Stimulated activated CD8-positive, alpha-beta memory T cell treated with anti-CD3 and anti-CD28 coated beads, Interleukin-12 subunit alpha, Interleukin-12 subunit beta, amount 100 ng/mL, for 4 hours (primary cell): ENCODE results near the gene MPND.

Experiments used
- DNase-seq: peaks from one replicate; pipeline ENCODE4 v3.0.0-alpha.2; 2020; ENCODE audit warnings: low read depth

The MPND gene, protein sequence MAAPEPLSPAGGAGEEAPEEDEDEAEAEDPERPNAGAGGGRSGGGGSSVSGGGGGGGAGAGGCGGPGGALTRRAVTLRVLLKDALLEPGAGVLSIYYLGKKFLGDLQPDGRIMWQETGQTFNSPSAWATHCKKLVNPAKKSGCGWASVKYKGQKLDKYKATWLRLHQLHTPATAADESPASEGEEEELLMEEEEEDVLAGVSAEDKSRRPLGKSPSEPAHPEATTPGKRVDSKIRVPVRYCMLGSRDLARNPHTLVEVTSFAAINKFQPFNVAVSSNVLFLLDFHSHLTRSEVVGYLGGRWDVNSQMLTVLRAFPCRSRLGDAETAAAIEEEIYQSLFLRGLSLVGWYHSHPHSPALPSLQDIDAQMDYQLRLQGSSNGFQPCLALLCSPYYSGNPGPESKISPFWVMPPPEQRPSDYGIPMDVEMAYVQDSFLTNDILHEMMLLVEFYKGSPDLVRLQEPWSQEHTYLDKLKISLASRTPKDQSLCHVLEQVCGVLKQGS

DNA sequence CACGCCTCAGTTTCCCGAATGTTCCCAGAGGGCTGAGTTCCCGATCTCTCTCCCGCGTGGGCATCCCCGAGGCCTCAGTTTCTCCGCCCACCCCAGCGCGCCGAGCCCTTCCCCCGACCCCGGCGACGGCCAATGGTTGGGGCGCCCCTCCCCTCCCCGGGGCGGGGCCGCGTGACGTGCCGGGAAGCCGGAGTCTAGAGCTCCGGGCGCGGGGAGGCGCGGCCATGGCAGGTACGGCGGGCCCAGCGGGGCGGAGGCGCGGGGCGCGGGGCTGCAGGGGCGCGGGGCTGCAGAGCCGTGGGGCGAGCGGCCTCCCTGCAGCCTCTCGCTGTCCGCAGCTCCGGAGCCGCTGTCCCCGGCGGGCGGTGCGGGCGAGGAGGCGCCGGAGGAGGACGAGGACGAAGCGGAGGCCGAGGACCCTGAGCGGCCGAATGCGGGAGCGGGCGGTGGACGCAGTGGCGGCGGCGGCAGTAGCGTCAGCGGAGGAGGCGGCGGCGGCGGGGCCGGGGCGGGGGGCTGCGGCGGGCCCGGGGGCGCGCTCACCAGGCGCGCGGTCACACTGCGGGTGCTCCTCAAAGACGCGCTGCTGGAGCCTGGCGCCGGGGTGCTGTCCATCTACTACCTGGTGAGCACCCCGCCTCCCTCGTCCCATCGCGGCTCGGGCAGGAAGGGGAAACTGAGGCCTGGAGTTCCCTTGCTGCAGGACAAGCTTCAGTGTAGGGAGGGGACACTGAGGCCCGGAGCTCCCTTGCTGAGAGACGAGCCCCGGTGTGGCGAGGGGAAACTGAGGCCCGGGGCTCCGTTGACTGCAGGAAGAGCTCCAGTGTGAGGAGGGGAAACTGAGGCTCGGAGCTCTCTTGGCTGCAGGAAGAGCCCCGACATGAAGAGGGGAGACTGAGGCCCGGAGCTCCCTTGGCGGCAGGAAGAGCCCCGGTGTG lies at the start of gene MPND:
MPND (plus strand) TSS at position 193 of the 938 bp plus-strand sequence; CDS start at position 225, 32 bp downstream.
- peak; percentile 86 for DNase-seq

DNA sequence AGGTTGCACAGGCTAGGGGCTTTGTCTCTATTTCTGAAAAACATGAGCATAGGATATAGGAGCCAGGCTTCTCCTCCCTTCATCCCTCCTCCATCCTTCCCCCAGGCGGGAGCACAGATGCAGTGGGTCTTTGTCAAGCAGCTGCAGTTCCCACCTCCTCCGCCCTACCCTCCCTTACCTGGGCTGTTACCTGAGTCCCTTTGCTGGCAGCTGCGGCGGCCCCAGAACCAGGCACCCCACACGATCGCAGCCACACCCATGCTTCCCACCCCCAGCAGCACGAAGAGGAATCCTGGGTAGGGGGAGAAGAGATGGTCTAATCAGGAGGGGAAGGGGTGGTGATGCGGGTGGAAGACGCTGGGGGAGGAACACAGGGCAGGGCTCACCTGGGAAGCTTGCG lies 49.0 kb upstream of the MPND start:
- no peak for DNase-seq

DNA sequence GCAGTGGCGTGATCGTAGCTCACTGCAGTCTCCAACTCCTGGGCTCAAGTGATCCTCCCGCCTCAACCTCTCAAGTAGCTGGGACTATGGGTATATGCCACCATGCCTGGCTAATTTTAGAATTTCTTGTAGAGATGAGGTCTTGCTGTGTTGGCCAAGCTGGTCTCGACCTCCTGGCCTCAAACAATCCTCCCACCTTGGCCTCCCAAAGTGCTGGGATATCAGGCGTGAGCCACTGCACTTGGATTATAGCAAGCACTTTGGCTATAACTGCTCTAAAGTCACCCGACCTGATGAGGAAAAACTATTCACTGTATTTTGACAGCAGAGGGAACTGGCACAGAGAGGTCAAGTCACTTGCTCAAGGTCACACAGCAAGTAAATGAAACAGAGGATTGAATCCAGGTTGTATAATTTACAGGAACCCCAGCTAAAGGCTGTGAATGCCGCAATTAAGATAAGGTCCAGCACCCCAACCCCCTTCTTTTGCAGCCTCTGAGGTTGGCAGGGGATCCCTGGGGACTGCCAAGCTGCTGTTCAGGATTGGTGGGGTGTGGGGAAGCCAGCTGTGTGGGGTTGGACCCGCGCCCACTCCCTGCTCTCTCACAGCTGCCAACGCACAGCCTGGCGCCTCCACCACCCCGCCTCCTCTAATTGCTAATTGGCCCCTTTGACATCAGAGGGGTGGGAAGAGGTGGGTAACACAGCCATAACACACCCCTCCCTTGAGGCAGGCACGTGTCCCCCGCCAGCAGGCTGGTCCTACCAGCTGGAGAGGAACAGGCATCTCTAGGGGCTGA lies 47.2 kb upstream of the MPND start:
- DNase-seq, result no peak

DNA sequence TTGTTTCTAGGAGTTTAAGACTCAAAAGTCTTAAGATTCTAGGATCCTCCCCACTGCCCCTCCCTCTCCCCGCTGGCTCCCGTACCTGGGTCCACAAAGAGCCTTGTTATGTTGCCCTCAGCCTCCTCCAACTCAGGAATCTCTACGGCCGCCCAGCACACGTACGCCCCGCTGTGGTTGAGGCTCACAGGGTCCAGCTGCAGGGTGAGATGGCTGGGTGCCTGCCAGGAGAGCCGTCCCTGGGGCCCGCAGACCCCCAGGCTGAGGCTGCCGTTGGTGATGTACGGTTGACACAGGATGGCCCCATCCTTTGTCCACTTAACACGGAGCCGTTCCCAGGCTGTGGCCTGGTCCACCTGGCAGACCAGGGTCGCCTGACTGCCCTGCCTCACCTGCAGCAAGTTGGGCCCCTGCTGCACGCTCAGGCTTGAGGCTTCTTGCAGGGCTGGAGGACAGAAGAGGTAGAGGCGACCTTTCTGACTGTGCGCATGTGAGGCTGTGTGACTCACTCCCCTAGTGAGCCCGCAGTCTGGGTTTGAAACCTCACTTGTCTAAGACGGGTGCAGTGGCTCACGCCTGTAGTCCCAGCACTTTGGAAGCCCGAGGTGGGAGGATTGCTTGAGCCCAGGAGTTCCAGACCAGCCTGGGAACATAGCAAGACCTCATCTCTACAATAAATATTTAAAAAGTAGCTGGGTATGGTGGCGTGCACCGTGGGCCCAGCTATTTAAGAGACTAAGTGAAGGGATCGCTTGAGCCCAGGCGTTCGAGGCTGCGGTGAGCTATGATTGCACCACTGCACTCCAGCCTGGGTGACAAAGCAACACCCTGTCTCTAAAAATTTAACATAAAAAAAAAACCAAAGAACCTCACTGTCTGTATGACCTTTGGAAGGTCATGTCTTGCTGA lies 45.2 kb upstream of the MPND start:
- DNase-seq, result no peak

DNA sequence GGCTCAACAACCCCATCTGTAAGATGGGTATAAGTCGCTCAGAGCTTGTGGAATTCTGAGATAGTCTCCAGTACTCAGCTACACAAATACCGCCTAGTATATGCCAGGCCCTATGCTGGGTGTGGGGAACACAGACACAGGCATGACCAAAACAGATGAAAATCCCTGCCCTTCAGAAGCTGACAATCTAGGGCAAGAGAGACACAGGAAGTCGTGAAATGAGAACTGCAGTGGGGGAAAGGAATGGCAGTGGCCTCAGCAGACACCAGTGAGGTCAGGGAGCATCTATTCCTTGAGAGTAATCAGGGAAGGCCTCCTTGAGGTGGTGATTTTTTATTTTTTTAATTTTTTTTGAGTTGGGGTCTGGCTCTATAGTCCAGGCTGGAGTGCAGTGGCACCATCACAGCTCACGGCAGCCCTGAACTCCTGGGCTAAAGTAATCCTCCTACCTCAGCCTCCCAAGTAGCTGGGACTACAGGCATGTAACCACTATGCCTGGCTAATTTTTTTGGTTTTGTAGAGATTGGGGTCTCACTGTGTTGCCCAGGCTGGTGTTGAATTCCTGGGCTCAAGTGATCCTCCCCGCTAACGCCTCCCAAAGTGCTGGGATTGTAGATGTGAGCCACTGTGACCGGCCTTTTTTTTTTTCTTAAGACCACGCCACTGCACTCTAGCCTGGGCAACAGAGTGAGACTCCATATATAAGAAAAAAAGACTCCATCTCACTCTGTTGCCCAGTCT lies 44.4 kb upstream of the MPND start:
- no peak for DNase-seq

DNA sequence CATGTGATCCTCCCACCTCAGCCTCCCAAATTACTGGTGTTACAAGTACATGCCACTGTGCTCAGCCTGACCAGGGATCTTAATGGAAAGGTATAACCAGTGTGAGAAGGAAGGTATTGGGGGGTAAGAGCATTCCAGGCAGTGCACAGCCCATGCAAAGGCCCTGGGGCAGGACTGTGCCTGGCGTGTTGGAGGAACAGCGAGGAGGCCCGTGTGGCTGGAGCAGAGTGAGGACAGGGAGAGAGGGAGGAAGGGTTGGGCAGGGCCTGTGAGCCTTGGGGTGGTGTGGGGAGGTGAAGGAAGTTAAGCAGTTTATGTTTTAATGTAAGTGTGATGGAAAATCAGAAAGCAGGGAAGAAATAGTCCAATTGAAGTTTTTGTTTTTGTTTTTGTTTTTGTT lies 42.8 kb upstream of the MPND start:
- no peak for DNase-seq

DNA sequence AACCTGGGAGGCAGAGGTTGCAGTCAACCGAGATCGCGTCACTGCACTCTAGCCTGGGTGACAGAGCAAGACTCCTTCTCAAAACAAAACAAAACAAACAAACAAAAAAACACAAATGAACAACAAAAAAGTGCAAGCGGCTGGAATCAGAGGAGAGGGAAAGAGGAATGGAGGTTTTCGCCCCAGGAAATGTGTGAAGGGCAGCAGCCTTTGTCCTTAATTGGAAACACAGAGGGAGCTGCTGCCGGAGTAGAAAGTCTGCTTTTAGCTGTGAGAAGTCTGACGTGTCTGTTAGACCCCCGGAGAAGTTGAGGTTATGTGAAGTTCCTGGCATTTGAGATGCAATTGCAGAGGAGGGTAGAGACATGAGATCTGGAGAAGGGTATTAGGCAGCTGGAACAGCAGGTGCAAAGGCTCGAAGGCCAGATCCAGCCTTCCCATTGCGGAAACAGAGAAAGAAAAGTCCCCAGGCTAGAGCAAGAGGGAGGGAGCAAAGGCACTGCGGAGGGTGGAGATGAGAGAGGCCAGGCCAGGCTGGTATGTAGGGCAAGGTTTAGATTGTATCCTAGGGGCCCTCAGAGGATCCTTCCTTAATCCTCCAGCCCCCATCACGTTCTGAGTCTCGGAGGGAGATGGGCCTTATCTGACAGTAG lies 41.6 kb upstream of the MPND start:
- DNase-seq, result no peak

DNA sequence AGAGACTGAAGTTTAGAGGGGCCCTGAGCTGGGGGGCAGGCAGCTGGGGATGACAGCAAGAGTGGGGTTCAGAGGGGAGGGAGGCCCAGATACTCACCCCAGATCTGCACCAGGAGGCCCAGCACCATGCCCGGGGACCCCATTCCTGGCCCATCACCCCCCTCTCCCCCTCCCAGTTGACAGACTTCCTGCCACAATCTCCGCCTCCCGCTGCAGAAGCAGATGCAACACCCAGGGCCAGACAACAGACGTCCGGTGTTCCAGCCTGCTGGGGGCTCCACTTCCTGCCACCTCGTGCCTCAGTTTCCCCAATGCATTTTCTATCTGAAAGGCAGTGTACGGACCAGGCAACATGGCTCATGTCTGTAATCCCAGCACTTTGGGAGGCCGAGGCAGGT lies 41.1 kb upstream of the MPND start, which contains the start of gene TMIGD2:
TMIGD2 (minus strand) TSS at position 147 of the 398 bp plus-strand sequence; CDS start at position 143, 4 bp downstream.
- DNase-seq, result no peak

DNA sequence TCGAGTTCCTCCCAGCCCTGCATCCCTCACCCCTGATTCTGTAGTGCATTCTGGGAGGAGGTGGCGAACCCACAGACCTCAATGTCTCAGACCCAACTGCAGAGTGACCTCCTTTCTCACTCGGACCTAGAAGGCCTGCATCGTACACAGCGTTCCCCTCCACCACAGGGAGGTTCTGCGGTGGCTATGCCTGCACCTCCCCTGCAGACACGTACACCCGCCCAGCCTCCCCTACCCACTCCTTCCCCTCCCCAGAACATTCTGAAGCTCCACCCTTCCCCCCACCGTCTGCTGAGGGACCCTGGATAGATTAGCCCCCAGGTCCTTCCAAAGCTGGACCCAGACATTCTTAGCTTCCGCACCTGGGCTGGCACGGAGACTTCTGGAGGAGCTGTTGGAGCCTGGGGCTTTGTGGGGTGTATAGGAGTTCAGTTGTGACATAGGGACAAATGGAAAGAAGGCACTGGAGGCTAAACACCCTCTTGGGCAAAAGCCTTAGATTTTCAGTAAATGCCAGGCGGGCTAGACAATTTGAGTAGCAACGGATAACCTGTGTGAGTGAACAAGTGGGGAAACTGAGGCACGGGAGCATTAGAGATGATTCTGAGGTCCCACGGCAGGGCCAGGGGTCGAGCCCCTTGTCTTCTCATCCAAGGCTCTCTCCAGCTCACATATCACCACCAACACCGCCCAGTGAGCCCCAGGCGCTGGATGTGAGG lies 39.4 kb upstream of the MPND start:
- DNase-seq, result no peak

DNA sequence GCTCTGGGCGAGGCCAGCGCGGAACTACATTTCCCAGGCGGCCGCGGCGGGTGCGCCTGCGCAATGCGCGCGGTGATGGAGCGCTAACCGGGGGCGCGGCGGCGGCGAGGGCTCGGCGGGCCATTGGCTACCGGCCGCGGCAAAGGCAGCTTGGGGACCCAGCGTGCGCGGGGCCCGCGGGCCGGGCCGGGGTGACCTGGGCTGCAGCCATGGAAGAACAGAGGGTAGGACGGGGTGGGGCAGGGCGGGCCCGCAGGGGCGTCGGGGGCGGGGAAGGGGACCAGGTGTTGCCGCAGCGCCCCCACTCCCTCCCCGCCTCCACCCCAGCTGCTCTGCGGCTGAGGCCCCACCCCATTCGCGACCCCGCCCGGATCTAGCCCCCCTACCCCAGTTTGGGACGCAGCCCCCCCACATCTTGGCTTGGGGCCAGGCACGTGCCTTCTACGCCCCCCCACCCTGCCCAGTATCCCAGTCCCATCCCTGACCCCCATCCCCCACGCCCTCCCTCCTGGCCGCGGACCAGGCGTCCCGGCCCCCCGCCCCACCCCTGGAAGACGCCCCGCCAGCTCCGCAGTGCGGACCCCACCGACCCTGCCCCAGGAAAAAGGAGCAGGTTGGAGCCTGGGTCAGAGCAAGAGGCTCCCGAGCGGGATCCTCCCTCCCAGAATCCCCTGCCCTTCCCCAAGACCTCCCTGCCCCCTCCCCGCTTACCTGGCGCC lies 38.7 kb upstream of the MPND start, which contains the start of gene FSD1:
FSD1 (plus strand) TSS at position 61 of the 719 bp plus-strand sequence; CDS start at position 210, 149 bp downstream.
- peak; percentile 53 for DNase-seq

DNA sequence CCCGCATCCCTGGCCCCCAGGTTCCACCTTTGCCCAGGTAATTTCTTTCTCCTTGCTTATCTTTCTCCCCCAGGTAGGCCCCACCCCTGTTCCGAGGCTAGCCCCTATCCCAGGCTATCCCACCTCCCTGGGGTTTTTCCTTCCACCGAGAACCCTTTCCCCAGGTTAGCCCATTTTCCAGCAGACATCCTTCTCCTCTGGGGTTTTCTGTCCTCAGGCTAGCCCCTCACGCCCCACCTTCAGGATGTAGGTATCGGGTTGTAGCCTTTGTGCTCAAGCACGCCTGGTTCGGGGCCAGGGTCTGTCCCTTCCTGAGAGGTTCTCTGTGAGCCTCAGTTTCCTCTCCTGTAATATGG lies 38.1 kb upstream of the MPND start:
- no peak for DNase-seq

DNA sequence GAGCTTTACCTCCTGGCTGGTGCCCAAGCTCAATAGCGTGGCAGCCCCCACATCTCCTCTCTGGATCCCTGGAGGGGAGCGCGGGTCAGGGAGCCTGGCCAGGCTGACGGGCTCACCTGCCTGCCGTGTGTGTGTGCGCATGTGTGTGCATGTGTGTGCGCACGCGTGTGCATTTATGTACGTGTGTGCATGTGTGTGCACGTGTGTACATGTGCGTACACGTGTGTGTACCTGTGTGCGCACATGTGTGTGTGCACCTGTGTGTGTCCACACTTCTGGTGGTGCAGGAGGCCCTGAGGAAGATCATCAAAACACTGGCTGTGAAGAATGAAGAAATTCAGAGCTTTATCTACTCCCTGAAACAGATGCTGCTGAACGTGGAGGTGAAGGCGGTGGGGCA lies 37.7 kb upstream of the MPND start:
- DNase-seq, result no peak

DNA sequence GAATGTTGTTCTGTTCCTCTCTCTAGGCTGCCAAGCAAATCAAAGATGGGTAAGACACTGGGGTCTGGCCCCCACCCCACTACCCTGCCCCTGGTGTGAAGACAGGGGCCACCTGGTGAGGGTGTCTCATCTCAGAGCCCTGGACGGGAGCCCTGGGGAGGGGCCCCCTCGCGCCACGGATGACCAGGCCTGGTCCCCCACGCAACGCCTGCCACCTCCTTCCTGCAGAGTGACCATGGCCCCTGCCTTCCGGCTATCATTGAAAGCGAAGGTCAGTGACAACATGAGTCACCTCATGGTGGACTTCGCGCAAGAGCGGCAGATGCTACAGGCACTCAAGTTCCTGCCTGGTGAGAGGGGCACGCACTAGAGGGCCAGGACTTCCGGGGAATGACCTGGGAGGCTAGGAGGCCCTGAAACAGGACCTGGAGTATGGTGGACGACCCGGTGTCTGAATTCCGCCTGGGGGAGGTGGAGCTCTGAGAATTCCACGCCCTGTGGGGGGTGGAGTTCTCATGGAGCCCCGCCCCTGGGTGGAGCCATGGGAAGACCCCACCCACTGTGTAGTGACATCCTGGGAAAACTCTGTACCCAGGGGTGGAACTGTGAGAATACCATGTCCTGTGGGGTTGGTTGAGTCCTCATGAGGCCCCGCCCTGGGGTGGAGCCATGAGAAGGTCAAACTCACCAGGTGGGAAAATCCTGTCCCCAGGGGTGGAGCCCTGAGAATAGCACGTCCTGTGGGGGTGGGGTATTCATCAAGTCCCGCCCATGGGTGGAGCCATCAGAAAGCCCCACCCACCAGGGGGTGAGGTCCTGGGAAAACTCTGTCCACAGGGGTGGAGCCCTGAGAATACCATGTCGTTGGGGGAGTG lies 32.9 kb upstream of the MPND start:
- no peak for DNase-seq

DNA sequence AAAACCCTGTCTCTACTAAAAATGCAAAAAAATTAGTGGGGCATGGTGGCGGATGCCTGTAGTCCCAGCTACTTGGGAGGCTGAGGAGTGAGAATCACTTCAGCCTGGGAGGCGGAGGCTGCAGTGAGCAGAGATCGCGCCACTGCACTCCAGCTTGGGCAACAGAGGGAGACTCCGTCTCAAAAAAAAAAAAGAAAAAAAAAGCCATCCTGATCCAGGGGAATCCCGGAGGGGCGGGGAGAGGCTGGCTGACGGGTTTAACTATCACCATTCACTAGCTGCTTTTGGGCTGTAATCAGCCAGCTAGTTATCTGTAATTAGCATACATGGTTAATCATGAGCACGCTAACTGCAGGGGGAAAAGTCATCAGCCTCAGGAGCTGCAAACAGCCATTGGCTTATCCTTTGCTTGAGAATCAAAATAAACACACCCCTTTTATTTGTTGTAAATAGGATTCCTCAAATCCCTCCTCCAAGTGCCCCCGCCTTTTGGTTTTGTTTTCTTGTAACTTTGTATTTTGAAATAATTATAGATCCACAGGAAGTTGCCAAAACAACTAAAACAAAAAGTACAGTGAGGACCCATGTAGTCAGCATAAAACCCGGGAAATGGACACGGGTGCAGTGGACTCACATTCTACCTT lies 29.4 kb upstream of the MPND start:
- no peak for DNase-seq

DNA sequence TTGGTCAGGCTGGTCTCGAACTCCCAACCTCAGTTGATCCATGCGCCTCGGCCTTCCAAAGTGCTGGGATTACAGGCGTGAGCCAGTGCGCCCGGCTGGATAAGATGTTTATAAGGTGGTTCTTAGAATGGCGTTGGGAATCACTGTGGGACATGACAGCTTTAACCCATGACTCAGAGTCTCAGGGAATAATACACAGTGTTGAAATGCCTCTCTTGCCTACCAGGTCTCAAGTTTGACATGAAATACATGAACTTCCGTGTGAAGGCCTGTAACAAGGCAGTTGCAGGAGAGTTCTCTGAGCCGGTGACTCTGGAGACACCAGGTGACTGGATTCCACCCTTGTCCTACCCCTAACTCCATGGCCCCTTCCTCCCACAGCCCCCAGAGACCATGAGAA lies 26.4 kb upstream of the MPND start:
- no peak for DNase-seq

DNA sequence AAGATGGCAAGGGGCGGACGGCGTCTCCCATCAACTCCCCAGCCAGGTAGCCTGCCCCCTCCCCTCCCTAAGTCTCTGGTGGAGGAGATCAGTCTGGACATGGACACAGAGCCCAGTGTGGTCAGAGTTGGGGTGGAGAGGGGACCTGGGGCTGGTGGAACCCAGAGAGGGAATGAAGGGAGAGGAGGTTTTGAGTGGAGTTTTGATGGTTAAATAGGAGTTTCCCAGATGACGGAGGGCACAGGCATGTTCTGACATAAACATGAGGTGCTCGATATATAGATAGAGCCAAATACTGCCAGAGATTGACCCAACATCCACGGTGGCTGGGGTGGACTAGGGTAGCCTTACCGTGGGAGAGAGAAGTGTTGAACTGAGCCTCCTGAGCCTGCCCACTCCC lies 24.9 kb upstream of the MPND start:
- DNase-seq, result no peak
